HepG2 (cell line): ENCODE measurements around the gene MSI2. TPM values are rescaled to one million over a fixed set of nuclear protein-coding genes. Genes with fewer than 3 reads are reported as not detected.

ENCODE experiments used
- ATF7-NPFF ChIP-seq: sonication (generic); formaldehyde crosslinking; IDR thresholded peaks from 2 replicates; pipeline ENCODE4 v1.8.1; 2023; ENCODE audit warnings: mild to moderate bottlenecking, low read depth, missing genetic modification reagents, moderate library complexity
- ATM ChIP-seq: fragments of 450-650 bp; IDR thresholded peaks from 2 replicates; pipeline ENCODE4 v1.7.1; 2017; ENCODE audit warnings: mild to moderate bottlenecking, borderline replicate concordance
- FOXJ3 ChIP-seq: sonication (generic); formaldehyde crosslinking; IDR thresholded peaks from 2 replicates; pipeline ENCODE4 v1.4.0; 2020; ENCODE audit warnings: missing genetic modification reagents, mild to moderate bottlenecking, borderline replicate concordance
- KDM1A ChIP-seq: IDR thresholded peaks from 2 replicates; pipeline ENCODE4 v1.6.1; 2016; ENCODE audit warnings: missing compliant biosample characterization
- KDM6A ChIP-seq: IDR thresholded peaks from 2 replicates; pipeline ENCODE4 v1.6.1; 2016; ENCODE audit warnings: low read depth
- MAFF ChIP-seq: IDR thresholded peaks from 2 replicates; pipeline ENCODE4 v1.6.1; 2011; ENCODE audit warnings: low read depth, low read length, improper control_type of control experiment
- MIER3 ChIP-seq: IDR thresholded peaks from 2 replicates; pipeline ENCODE4 v1.6.1; 2016; ENCODE audit warnings: missing compliant biosample characterization, borderline replicate concordance
- SAFB2 ChIP-seq: sonication (generic); formaldehyde crosslinking; IDR thresholded peaks from 2 replicates; pipeline ENCODE4 v1.5.1; 2020; ENCODE audit warnings: missing genetic modification reagents, low read depth, mild to moderate bottlenecking, borderline replicate concordance
- SKIL ChIP-seq: sonication (generic); formaldehyde crosslinking; IDR thresholded peaks from 2 replicates; pipeline ENCODE4 v1.8.0; 2022; ENCODE audit warnings: missing genetic modification reagents, mild to moderate bottlenecking, moderate library complexity, borderline replicate concordance
- SMC3 ChIP-seq: IDR thresholded peaks from 2 replicates; pipeline ENCODE4 v1.6.1; 2011; ENCODE audit warnings: low read length, improper control_type of control experiment
- SRSF4 ChIP-seq: fragments of 200-400 bp; formaldehyde crosslinking; IDR thresholded peaks from one replicate; pipeline ENCODE4 v1.6.1; 2018; ENCODE audit warnings: mild to moderate bottlenecking, low read depth, low read length, moderate library complexity; ENCODE audit not compliant: poor library complexity, severe bottlenecking
- THRA ChIP-seq: sonication (generic); formaldehyde crosslinking; IDR thresholded peaks from 2 replicates; pipeline ENCODE4 v1.4.0; 2020; ENCODE audit warnings: missing genetic modification reagents, borderline replicate concordance
- ZBTB37 ChIP-seq: sonication (generic); formaldehyde crosslinking; IDR thresholded peaks from 2 replicates; pipeline ENCODE4 v1.4.0; 2020; ENCODE audit warnings: mild to moderate bottlenecking, missing genetic modification reagents
- ZBTB46 ChIP-seq: sonication (generic); formaldehyde crosslinking; IDR thresholded peaks from 2 replicates; pipeline ENCODE4 v1.4.0; 2020; ENCODE audit warnings: mild to moderate bottlenecking, missing genetic modification reagents, borderline replicate concordance
- ZFP90 ChIP-seq: sonication (generic); formaldehyde crosslinking; IDR thresholded peaks from 2 replicates; pipeline ENCODE4 v1.8.0; 2022; ENCODE audit warnings: missing genetic modification reagents, mild to moderate bottlenecking, inconsistent platforms, borderline replicate concordance
- ZMYM2 ChIP-seq: sonication (generic); formaldehyde crosslinking; IDR thresholded peaks from 2 replicates; pipeline ENCODE4 v1.8.0; 2022; ENCODE audit warnings: mild to moderate bottlenecking, missing genetic modification reagents
- ZNF10 ChIP-seq: sonication (generic); formaldehyde crosslinking; IDR thresholded peaks from 2 replicates; pipeline ENCODE4 v1.4.0; 2020; ENCODE audit warnings: mild to moderate bottlenecking, low read depth, missing genetic modification reagents, borderline replicate concordance
- ZNF552 ChIP-seq: sonication (generic); formaldehyde crosslinking; IDR thresholded peaks from 2 replicates; pipeline ENCODE4 v1.9.0; 2022; ENCODE audit warnings: missing genetic modification reagents, mild to moderate bottlenecking, borderline replicate concordance
- ZNF580 ChIP-seq: IDR thresholded peaks from 2 replicates; pipeline ENCODE4 v1.6.1; 2016; ENCODE audit warnings: low read depth, borderline replicate concordance
- ZNF746 ChIP-seq: sonication (generic); formaldehyde crosslinking; IDR thresholded peaks from 2 replicates; pipeline ENCODE4 v1.8.0; 2022; ENCODE audit warnings: mild to moderate bottlenecking, missing genetic modification reagents
- ZNF878 ChIP-seq: sonication (generic); formaldehyde crosslinking; IDR thresholded peaks from 2 replicates; pipeline ENCODE4 v1.8.1; 2023; ENCODE audit warnings: mild to moderate bottlenecking, missing genetic modification reagents, moderate library complexity
- polyA plus RNA-seq, 8 experiments: library from polyadenylated mRNA; depleted of rRNA in 3 of 8; stranded (reverse) in 7 of 8; unstranded in 1 of 8; fragments of >200 nt; fragmentation: Illumina TruSeq in 4 of 8; extraction: Trizol in 4 of 8; gene quantifications; 2 replicates each; pipeline versions ENCODE4 v1.2.1 to v1.2.3, GENCODE V29; 2011 to 2016; ENCODE audit warnings: low read depth in 4 of 8, missing spikeins in 1 of 8, mixed read lengths in 1 of 8; ENCODE audit not compliant: insufficient read depth in 1 of 8
- total RNA-seq, 5 experiments: library from RNA; depleted of rRNA; stranded (reverse); fragments of >200 nt; fragmentation: Illumina TruSeq; extraction: Trizol; gene quantifications; 2 replicates each; pipeline ENCODE4 v1.2.3, GENCODE V29; 2016; ENCODE audit warnings: low read depth in 1 of 5

Gene MSI2
- total and polyA plus RNA-seq, 2 of the 13 experiments (the other 11 are each of a cell fraction or from before 2014, with no cell fraction given) = 77.5 to 78.4 TPM

DNA sequence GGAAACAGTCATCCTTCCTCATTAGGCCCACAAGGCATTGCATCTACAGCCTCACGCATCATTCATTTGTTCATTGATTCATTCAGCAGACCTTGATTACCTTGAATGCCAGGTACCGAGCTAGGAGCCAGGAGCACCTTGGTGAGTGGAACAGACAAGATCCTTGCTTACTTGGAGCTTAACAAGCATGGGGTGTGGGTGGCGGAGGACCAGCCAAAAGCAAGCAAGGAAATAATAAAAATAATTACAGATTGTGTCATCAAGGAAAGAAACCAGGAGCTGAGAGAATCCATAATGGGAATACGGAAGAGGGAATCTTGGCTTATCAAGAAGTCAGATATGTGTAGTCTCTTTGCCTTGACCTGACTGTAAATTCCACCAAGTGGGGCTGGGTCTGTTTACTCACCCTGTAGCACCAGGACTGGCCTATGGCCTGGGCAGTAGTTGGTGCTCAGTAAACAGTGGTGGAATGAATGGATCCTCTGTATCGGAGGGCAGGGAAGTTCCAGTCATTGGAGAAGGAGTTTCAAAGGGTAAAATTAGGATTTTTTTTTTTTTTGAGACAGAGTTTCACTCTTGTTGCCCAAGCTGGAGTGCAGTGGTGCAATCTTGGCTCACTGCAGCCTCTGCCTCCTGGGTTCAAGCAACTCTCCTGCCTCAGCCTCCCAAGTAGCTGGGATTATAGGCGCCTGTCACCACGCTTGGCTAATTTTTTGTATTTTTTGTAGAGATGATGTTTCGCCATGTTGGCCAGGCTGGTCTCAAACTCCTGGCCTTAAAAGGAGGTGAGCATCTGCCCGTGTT, 157.7 kb downstream of the MSI2 start (continued):
- TF ChIP-seq SKIL (CRISPR knock-in tag) (peak; percentile 94), SMC3 (0 out of 2 replicates have a peak, but pooled peaks have one; percentile 1), MIER3 (CRISPR knock-in tag) (peak; percentile 93; the same call in 1 of the 2 replicates), ZNF552 (no peak), ZBTB46 (CRISPR knock-in tag) (peak; percentile 69; the same call in 1 of the 2 replicates), ATF7-NPFF (CRISPR knock-in tag) (no peak), FOXJ3 (CRISPR knock-in tag) (peak; percentile 99), ZNF746 (CRISPR knock-in tag) (peak; percentile 85), ATM (no peak), ZFP90 (CRISPR knock-in tag) (no peak), ZNF580 (CRISPR knock-in tag) (peak; percentile 90; the same call in 1 of the 2 replicates), ZNF878 (CRISPR knock-in tag) (peak; percentile 78; the same call in 1 of the 2 replicates), THRA (peak; percentile 96), KDM6A (CRISPR knock-in tag) (peak; percentile 89), ZNF10 (CRISPR knock-in tag) (no peak), ZMYM2 (CRISPR knock-in tag) (0 out of 2 replicates have a peak, but pooled peaks have one; percentile 52), KDM1A (CRISPR knock-in tag) (peak; percentile 93), MAFF (no peak), SRSF4 (no peak), ZBTB37 (CRISPR knock-in tag) (peak; percentile 89), SAFB2 (CRISPR knock-in tag) (no peak)
